ENCODE results near the gene ADAM8. TPM values are rescaled to one million over a fixed set of nuclear protein-coding genes. Genes with fewer than 3 reads are reported as not detected.

The ADAM8 gene
- total and polyA plus RNA-seq, 12 donors: 0.61 to 7.7 (median 3.8) TPM

- no peak overlapping the region for H3K27ac ChIP-seq
- 95 to 100% (median 98%) methylated on average over 3 to 14 of the region's 14 CpGs for WGBS, 4 donors
- no peak overlapping the region for H3K4me3 ChIP-seq
- H3K9me3 ChIP-seq (replicated peaks in 1 of 3): no peaks in the 10 kb centered on the region
- no peak for DNase-seq
- intact Hi-C loops (cut with DNase I): no loop called here
- H3K27me3 ChIP-seq: no peaks in the 10 kb centered on the region
- TF ChIP-seq POLR2A (IDR thresholded peaks at IDR 0.05): no peak
- TF ChIP-seq, protein P1, sequence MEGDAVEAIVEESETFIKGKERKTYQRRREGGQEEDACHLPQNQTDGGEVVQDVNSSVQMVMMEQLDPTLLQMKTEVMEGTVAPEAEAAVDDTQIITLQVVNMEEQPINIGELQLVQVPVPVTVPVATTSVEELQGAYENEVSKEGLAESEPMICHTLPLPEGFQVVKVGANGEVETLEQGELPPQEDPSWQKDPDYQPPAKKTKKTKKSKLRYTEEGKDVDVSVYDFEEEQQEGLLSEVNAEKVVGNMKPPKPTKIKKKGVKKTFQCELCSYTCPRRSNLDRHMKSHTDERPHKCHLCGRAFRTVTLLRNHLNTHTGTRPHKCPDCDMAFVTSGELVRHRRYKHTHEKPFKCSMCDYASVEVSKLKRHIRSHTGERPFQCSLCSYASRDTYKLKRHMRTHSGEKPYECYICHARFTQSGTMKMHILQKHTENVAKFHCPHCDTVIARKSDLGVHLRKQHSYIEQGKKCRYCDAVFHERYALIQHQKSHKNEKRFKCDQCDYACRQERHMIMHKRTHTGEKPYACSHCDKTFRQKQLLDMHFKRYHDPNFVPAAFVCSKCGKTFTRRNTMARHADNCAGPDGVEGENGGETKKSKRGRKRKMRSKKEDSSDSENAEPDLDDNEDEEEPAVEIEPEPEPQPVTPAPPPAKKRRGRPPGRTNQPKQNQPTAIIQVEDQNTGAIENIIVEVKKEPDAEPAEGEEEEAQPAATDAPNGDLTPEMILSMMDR (IDR thresholded peaks at IDR 0.05): no peak
- peaks cover 0 to 52% of the 10 kb centered on the region in 2 donors for H3K36me3 ChIP-seq (replicated peaks in 1 of 2)
- H3K4me1 ChIP-seq (replicated peaks in 1 of 2): peaks cover 11 to 35% of the 10 kb centered on the region in 2 donors
Observed at GRCh38 chr10:133302230-133302629, 25.6 kb upstream of the ADAM8 start.

DNA sequence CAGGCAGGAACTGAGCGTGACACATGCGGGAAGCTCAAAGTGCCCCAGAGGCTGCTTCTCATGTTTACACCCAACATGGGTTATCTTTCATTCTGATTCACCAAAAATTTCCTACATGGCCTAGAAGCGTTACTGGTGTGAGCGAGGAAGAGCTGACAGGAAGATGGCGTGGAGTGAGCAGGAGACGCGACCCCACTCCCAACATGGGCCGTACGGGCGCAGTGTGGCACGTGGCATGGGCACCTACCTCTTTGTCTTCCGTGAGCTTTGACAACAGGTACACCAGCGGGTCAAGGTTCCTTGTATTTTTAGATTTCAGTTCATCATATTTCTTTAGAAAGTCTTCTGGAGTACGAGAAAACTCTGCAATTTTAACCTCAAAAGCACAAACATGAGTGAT is 23.1 kb upstream of the ADAM8 start:
- DNase-seq: no peak
- 92 to 95% (median 93%) methylated on average over 14 of the region's 14 CpGs for WGBS, 4 donors
- Histone ChIP-seq H3K27ac (no peak overlapping the region), H3K4me3 (no peak overlapping the region), H3K4me1 (replicated peaks in 1 of 2) (peaks cover 5 to 13% of the 10 kb centered on the region in 2 donors), H3K9me3 (replicated peaks in 1 of 3) (no peaks in the 10 kb centered on the region), H3K36me3 (replicated peaks in 1 of 2) (peaks cover 0 to 77% of the 10 kb centered on the region in 2 donors), H3K27me3 (no peaks in the 10 kb centered on the region)
- TF ChIP-seq POLR2A (IDR thresholded peaks at IDR 0.05): no peak
- TF ChIP-seq, protein P1 (IDR thresholded peaks at IDR 0.05): no peak
- intact Hi-C loops (cut with DNase I): no loop called here

- intact Hi-C loops (cut with DNase I): no loop called here
- Histone ChIP-seq H3K9me3 (replicated peaks in 1 of 3) (no peaks in the 10 kb centered on the region), H3K4me3 (no peak overlapping the region), H3K36me3 (replicated peaks in 1 of 2) (peaks cover 0 to 82% of the 10 kb centered on the region in 2 donors), H3K27ac (no peak overlapping the region), H3K27me3 (no peaks in the 10 kb centered on the region), H3K4me1 (replicated peaks in 1 of 2) (peaks cover 5 to 8% of the 10 kb centered on the region in 2 donors)
- WGBS, 4 donors: 86 to 98% (median 95%) methylated on average over 8 to 10 of the region's 10 CpGs
- no peak for DNase-seq
- TF ChIP-seq, protein P1 (IDR thresholded peaks at IDR 0.05): no peak
- TF ChIP-seq POLR2A (IDR thresholded peaks at IDR 0.05): no peak
Observed at GRCh38 chr10:133299224-133299623, 22.6 kb upstream of the ADAM8 start.

GRCh38 chr10:133298466-133298865 is 21.8 kb upstream of the ADAM8 start:
- Histone ChIP-seq H3K27me3 (no peaks in the 10 kb centered on the region), H3K27ac (no peak overlapping the region), H3K4me3 (no peak overlapping the region), H3K4me1 (replicated peaks in 1 of 2) (peaks cover 0 to under 1% of the 10 kb centered on the region in 2 donors), H3K9me3 (replicated peaks in 1 of 3) (no peaks in the 10 kb centered on the region), H3K36me3 (replicated peaks in 1 of 2) (peaks cover 0 to 87% of the 10 kb centered on the region in 2 donors)
- no peak for DNase-seq
- intact Hi-C loops (cut with DNase I): no loop called here
- no peak for TF ChIP-seq POLR2A (IDR thresholded peaks at IDR 0.05)
- TF ChIP-seq, protein P1 (IDR thresholded peaks at IDR 0.05): no peak
- WGBS, 4 donors: 87 to 94% (median 90%) methylated on average over 5 to 14 of the region's 14 CpGs
